GM21737 (cell line): ENCODE data around the gene ZNF775.

Experiments
- ATAC-seq: cut with Tn5 transposase; IDR thresholded peaks from one replicate; pipeline ENCODE4 v1.9.1; 2021; ENCODE audit warnings: mild to moderate bottlenecking, moderate library complexity; ENCODE audit not compliant: unreplicated experiment

The ZNF775 gene

DNA sequence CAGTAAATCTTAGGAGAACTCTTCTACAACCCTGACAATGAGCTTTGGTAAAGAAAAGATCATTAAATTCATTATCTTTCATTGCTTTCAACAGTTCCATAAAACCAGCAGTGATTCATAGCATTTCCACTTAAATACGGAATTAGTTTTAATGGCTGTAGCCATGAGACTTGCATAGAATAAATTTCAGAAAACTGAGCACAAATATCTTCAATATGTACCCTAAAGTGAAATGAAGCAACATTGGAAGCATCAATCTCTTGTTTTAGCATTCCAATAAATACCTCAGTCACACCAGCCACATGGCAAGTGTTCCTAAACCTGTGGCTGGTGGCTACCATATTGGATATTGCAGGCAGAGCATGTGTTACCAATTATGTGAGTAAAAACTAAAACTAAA is 34.1 kb upstream of the ZNF775 start:
- no peak for ATAC-seq

DNA sequence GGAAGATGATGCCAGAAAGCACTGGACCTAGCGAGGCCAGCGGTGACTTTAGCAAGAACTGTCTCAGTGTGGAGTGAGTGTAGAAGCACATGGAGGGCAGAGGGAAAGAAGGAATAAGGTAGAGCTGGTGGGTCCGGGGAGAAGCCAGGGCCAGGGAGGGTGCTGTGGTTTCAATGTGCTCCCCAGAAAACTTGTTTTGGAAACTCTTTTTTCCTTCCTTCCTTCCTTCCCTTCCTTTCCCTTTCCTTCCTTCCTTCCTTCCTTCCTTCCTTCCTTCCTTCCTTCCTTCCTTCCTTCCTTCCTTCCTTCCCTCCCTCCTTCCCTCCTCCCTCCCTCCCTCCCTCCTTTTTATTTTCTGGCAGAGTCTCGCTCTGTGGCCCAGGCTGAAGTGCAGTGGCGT is 32.2 kb upstream of the ZNF775 start:
- no peak for ATAC-seq

DNA sequence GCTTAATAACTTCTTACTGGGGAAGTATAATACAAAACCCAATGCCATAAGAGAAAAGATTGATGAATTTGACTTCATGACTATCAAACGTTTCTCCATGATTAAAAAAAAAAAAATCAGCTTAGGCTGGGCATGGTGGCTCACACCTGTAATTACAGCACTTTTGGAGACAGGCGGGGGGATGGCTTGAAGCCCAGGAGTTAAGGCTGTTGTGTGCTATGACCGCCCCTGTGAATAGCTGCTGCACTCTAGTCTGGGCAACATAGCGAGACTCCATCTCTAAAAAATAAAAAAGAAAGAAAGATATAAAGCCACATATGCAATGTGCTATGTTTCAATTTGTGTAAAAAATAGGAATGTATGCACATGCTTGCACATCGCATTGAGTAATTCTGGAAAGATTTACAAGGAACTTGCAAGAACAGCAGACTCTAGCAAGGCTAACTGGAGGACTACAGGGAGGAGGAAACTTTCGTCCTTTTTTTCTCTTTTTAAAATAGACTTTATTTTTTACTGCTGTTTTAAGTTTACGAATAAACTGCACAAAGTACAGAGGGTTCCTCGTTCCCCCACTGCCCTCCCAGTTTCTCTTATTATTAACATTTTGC is 27.4 kb upstream of the ZNF775 start:
- no peak for ATAC-seq

DNA sequence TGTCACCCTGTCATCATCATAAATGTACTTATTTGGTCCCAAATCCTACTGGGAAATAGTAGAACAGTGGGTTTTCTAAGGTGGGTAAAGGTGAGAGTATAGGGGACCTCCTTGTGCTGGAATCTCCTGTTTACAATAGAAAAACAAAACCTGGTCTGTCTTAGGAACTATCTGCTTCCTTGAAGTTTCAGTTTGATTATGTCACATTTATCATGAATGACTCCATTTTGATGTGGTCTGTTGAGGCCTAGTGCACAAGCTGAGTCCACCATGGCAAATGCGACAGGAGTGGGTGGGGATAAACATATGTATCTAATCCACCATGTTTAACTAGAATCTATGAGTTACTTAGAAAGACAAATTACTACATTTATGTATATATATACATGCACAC is 23.5 kb upstream of the ZNF775 start:
- no peak for ATAC-seq

DNA sequence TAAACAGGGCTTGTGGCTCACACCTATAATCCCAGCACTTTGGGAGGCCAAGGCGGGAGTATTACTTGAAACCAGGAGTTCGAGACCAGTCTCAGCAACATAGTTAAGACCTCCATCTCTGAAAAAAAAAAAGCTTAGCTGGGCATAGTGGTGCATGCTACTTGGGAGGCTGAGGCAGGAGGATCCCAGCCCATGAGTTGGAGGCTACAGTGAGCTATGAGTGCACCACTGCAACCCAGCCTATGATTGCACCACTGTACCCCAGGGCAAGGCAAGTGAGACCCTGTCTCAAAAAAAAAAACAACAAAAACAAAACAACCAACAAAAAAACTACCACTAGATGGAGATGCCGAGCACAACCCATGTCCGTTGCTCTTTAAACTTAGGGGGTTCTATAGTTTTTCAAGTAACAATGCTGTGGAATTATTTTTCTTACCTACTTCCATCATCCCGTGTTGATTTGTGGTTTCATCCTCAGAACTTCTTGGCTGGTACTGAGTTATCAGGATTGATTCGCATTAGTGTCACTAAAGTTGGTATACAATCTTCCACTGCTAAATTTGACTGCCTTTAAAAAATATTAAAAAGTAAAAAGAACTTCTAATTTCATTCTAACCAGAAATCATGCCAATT is 22.7 kb upstream of the ZNF775 start:
- ATAC-seq, result no peak

DNA sequence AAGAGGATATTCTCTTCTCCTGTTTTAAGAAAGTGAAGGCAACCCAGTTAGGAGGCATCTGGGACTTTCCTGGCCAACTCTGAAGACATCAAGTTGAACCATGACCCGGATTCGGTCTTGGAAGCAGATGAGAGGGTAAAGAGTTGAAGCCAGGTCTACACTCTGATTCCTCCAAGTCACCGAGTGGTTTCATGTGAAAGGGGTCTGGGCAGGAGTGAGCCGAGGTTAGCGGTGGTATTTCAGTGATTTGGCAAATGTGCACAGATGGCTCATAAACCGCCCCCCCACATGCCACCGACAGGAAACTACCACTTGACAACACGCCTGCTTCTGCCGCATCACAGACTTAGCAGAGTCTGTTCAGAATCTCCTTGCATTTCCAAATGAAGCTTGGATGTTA is 21.9 kb upstream of the ZNF775 start:
- ATAC-seq, result no peak

DNA sequence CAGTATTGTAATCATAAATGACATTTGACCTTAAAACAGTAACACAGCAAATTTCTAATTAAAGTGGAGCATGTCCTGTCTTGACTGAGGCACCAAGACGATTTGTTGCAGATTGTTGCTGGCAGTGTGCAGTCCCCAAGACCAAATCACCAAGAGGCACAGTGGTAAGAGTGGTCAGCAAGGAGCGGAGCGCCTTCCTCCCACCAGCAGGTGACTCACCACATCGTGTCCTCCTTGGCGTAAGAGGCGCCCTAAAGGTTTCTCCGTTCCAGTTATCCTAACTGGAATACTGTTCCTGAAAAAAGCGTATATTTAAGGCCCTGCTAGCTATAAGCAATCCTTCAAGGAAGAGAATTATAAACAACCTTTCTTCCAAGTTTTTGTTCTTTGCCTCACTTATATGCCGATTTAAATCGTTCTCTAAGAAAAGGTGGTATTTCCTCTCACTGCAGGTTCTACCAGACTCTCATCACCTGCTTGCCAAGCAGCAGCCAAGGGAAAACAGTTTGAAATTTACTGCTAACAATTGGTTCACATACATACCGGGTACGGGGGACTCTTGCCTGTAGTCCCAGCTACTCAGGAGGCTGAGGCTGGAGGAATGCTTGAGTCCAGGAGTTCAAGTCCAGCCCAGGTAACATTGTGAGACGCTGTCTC is 21.2 kb upstream of the ZNF775 start:
- no peak for ATAC-seq

DNA sequence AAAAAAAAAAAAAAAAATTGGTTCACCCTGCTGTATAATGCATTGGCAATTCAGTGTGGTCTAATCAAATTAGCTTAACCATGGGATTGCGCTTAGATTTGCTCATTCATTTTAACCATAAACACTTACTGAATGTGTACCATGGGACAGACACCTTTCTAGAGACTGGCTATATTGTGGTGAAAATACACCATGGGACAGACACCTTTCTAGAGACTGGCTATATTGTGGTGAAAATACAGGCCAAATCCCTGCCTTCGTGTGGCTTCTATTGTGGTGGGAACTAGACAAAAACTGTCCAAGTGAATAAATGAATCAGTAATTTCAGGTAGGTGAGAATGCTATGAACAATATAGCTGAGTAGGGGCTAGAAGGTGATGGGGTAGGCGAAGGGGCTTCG is 20.7 kb upstream of the ZNF775 start:
- no peak for ATAC-seq

DNA sequence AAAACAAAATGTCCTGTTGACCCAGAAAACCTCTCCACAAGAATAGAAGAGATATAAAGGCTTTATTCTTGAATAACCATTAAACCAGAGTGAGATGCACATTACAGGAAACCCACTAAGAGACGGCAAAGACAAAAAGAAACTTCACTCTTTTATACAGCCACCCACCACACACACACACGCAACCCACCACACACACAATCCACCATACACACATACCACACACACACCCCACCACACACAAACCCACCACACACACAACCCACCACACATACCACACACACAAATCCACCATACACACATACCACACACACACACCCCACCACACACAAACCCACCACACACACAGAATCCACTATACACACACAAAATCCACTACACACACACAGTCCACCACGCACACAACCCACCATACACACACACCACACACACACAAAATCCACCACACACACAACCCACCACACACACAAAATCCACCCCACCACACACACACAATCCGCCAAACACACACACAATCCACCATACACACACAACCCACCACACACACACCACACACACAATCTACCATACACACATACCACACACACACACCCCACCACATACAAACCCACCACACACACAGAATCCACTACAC is 20.0 kb upstream of the ZNF775 start:
- no peak for ATAC-seq

DNA sequence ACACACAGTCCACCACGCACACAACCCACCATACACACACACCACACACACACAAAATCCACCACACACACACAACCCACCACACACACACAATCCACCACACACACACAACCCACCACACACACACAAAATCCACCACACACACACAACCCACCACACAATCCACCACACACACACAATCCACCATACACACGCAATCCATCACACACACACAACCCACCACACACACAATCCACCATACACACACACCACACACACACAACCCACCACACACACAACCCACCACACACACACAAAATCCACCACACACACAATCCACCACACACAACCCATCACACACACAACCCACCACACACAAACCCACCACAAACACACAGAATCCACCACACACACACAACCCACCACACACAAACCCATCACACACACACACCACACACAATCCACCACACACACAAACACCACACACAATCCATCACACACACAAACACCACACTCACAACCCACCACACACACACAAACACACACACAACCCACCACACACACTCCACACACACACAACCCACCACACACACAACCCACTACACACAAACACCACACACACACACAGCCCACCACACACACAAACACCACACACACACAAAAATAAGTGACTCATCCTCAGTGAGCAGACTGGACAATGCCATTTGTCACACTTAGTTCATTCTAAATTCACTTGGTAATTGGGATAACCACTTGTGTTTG is 19.3 kb upstream of the ZNF775 start:
- ATAC-seq, result no peak

DNA sequence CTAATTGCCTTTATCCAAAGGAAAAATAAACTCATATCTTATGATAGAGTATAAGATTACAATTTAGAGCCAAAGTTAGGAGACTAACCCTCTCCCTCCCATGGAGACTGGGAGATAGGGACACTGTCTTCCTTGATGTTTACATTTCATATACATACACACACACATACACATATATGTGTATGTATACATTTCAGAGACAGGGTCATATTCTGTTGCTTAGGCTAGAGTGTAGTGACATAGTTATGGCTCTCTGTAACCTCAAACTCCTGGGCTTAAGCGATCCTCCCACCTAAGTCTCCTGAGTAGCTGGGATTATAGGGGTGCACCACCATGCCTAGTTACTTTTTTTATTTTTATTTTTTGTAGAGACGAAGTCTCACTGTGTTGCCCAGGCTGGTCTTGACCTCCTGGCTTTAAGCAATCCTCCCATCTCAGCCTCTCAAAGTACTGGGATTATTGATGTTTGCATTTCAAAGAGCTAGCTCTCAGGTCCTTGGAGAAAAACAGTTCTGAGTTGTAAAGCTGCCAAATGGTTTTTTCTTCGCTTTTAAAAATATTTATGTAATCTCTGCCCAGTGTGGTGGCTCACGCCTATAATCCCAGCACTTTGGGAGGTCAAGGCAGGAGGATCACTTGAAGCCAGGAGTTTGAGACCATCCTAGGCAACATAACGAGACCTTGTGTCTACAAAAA is 18.6 kb upstream of the ZNF775 start:
- no peak for ATAC-seq

DNA sequence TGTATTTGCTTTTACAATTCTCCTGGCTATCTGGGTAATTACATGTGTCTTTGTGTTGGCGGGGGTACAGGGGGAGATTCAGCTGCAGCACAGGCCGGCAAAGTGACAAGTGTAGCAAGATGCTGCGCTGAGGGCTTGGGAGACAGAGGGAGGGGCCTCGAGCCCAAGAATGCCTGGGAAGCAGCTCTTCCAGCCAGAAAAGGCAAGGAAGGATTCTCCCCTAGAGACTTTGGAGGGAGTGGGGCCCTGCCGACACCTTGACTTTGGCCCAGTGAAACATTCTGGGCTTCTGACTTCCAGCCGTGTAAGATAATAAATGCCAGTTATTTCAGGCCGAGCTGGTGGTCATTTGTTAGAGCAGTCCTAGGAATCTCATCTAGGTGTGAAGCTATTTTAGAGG is 17.7 kb upstream of the ZNF775 start:
- no peak for ATAC-seq

DNA sequence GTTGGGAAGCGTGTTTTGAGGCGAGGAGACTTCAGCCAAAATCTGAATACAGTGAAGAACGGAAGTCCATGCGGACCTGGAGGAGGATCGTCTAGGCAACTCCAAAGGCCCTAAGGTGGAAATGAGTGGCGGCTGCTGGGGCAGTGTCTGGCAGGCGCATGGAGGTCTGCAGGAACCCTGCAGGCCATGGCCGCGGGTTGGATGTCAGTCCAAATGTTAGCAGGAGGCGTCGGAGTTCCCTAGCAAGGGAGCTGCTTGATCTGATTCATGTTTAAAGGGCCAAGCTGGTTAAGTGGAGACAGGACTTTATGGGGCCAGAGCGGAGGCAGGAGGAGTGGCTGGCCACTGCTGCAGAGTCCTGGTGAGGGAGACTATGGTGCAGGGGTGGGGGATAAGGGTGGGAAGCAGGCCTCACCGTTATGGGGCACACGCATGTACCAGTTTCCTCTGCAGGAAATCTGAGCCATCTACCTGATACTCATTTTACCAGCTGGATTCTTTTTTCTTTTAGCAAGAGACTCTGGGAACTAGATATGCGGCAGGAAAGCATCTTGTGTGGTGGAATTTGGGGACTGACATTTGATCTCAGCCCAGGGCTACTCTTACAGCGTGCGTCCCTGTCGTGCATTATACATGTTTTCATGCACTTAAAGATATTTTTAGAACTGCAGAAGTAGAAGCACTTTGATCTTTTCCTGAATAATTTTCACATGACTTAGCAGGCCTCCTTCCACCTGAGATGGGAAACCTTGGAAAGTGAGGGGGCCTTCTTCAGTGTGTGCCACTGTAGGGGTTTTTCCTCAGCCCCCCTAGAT is 17.1 kb upstream of the ZNF775 start:
- no peak for ATAC-seq

DNA sequence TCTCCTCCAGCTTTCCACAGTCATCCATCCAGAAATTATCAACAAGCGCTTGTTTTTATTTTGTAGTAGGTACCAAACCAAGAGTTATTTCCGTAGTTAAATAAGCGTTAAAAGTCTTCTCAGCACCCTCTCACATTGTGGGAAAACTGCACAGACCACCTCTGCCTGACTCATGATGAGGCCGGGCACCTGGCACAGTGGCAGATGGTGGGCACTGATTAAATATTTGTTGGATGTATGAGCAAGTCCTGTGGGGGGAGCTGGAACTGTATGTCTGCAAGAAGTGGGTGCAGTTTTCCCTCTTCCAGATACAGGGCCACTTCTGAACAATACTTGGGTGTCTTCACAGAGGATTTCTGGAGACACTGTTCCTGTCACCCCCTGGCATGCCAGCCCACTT is 15.8 kb upstream of the ZNF775 start:
- ATAC-seq, result no peak

DNA sequence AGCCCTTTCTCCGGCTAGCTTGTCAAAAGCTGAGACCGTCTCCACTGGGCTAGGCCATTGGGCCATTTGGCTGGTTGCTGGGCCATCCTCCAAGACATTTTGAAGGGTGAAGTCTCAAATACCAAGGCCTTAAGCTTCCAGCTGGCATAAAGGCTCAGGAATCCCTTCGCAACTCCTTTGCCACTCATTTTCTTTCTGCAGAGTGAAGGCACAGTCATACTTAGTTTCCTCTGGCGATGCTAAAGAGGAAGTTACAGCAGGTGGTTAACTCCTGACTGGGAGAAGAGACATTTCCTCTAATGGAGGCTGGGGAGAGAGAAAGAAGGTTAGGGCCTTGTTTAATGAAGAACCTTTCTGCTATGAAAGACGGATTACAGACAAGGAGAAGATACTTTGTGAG is 15.3 kb upstream of the ZNF775 start:
- ATAC-seq, result no peak

DNA sequence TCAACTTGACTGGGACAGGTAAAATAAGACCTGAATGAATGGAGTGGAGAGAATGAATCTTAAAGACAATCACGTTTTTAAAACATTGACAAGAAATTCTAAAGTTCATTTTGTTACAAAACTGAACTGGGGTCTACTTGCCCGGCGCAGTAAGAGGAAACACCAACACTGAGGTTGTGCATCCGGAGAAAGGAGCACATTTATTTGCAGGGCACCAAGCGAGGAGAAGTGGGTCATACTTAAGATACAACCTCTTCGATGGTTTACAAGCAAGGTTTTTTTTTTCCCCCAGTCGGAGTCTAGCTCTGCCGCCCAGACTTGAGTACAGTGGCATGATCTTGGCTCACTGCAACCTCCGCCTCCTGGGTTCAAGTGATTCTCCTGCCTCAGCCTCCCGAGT is 13.9 kb upstream of the ZNF775 start:
- ATAC-seq, result no peak

DNA sequence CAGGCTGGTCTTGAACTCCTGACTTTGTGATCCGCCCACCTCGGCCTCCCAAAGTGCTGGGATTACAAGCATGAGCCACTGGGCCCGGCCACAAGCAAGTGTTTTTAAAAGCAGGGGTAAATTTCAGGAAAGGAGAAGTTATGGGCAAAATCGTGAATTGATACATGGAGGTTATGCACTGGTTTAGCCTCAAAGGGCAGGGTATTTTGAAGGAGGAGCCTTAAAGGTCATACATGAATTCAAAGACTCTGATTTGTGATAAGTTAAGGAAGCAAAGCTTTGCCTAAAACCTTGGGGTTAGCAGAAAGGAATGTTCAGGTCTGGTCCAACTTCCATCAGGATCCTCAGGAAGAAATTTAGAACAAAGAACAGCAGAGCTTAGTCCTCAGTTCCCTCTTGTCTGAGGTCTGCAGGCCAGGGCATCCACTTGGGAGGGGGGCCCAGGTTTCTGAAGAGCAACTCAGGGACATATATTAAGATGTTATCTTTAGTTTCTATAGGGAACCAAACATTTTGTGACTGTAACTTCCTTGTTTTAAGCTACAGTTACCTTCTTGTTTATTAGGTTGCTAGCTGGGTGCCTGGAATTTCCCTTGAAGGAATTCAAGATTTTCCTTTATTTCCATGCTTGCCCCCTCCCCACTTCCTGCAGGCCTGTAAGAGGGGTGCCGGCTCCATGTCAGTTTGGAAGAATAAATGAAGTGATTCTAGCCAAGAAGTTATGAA is 13.3 kb upstream of the ZNF775 start:
- no peak for ATAC-seq

DNA sequence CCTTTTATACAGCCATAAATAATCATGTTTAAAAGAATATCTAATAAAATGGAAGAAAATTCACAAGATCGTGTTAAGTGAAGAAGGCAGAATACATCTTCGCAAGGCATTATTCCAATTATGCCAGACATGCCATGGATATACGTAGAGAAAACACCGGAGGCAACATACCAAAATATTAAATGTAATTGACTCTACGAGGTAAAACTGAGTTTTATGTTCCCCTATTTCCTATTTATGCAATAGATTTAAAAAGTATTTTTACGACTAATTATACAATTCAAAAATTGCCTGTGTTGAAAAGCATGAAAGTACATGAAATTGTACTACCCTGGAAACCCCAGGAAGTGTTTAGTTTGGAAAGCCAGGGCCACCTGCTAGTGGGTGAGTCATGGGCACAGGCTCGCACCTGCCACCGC is 11.4 kb upstream of the ZNF775 start:
- peak; percentile 23 for ATAC-seq

DNA sequence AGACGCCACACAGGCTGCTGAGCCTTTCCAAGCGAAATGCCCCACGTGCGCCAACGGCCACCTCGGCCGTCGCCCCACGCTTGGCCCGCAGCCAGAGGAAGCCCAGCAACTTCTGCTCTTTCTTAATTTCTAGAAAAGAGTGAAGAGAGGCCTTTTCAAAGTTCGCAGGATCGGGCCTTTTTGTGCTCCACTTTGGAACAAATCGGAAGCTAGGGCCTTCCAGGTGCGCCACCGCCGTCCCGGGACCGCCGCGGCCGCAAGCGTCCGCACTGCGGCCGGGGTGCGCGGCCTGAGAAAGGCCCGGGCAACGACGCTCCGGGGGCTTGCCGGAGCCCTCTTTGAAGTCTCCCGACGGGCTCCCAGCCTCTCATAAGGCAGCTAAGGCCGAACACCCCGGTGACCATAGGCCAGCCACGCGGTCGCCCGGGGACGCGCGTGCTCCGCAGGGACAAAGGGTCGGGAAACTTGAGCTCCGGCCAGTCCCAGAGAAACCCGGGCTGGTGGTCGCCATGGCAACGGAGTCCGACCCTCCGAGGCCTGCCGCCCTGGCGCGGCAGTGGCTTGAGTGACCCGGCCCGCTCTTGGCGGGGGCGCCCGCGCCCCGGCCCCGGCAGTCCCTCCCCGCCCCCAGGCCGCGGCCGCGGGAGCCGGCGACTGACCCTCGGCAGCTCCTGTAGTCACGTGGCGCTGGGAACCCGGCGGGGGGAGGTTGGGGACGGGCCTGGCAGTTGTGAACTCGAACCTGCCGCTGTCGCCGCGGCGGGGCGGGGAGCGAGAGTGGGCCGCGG is 10.8 kb upstream of the ZNF775 start, which contains the start of gene REPIN1:
REPIN1 (plus strand) TSS at position 727 of the 788 bp plus-strand sequence. CDS start 890 bp downstream, outside the sequence.
- peak; percentile 44 for ATAC-seq
